ENCODE results near the gene CCDC93.
"Not testable (repeated sequence)": the region's sequence is repeated elsewhere in the genome, so short reads cannot be mapped to it uniquely, and the experiment has no call there.

CCDC93 gene

GRCh38 chr2:117936871-117937428 lies 76.9 kb downstream of the CCDC93 start:
- Histone ChIP-seq H3K9me3 (ENCODE audit: control insufficient read depth, insufficient read depth, low read length) (no peaks in the 10 kb centered on the region), H3K27me3 (ENCODE audit: control insufficient read depth, insufficient read depth, low read length) (no peaks in the 10 kb centered on the region), H3K4me3 (ENCODE audit: low read depth, low read length) (no peak overlapping the region), H3K9ac (ENCODE audit: low read depth, low read length) (no peak overlapping the region), H3K27ac (ENCODE audit: low read depth, low read length) (no peak overlapping the region), H3K36me3 (ENCODE audit: control insufficient read depth, insufficient read depth, low read length) (peaks cover 73% of the 10 kb centered on the region), H3K4me1 (ENCODE audit: control insufficient read depth, insufficient read depth, low read length) (no peaks in the 10 kb centered on the region)

GRCh38 chr2:117935954-117936353 lies 77.9 kb downstream of the CCDC93 start:
- Histone ChIP-seq H3K9ac (ENCODE audit: low read depth, low read length) (no peak overlapping the region), H3K4me3 (ENCODE audit: low read depth, low read length) (no peak overlapping the region), H3K4me1 (ENCODE audit: control insufficient read depth, insufficient read depth, low read length) (no peaks in the 10 kb centered on the region), H3K9me3 (ENCODE audit: control insufficient read depth, insufficient read depth, low read length) (no peaks in the 10 kb centered on the region), H3K27ac (ENCODE audit: low read depth, low read length) (no peak overlapping the region), H3K27me3 (ENCODE audit: control insufficient read depth, insufficient read depth, low read length) (no peaks in the 10 kb centered on the region), H3K36me3 (ENCODE audit: control insufficient read depth, insufficient read depth, low read length) (peaks cover 80% of the 10 kb centered on the region)

DNA sequence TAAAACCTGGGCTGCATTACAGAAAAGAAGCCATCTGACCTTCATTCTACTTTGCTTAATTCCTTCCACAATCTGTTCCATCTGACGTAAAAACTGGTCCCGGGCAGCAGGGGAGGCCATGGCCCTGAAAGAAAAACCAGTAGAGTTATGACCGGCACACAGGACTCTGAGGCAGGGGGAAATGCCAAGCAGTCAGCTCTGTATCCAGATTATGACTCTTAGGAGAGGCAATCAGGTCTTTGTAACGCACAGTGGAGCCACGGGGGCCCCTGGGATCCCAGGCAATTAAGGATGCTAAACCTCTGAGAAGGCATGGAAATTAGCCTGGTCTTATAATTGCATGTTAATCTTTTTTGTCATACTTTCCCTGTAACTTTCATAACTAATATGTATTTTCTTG lies 78.4 kb downstream of the CCDC93 start:
- Histone ChIP-seq H3K27ac (ENCODE audit: low read depth, low read length) (no peak overlapping the region), H3K9me3 (ENCODE audit: control insufficient read depth, insufficient read depth, low read length) (no peaks in the 10 kb centered on the region), H3K9ac (ENCODE audit: low read depth, low read length) (no peak overlapping the region), H3K4me3 (ENCODE audit: low read depth, low read length) (no peak overlapping the region), H3K36me3 (ENCODE audit: control insufficient read depth, insufficient read depth, low read length) (peaks cover 80% of the 10 kb centered on the region), H3K27me3 (ENCODE audit: control insufficient read depth, insufficient read depth, low read length) (no peaks in the 10 kb centered on the region), H3K4me1 (ENCODE audit: control insufficient read depth, insufficient read depth, low read length) (no peaks in the 10 kb centered on the region)

DNA sequence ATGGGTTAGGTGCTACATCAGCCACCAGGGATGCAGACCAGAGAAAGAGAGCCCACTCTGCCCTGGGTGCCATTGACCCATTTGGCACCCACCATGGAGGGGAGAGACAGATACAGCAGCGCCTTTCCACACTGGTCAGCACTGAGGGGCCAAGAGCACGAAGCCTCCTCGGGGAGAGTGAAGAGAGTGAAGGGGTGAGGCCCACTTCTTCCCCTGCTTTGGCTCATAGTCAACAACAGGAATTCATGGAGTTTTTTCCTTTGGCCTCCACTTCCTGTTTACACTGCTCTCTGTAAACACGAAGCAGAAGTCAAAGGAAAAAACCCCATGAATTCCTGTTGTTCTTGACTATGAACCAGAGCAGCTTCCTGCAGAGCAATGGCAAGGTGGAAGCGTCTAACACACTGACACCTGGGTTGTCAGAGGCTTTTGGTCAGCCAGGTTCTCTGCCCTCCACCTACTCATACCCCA lies 80.0 kb downstream of the CCDC93 start:
- Histone ChIP-seq H3K27ac (ENCODE audit: low read depth, low read length) (no peak overlapping the region), H3K4me1 (ENCODE audit: control insufficient read depth, insufficient read depth, low read length) (no peaks in the 10 kb centered on the region), H3K9me3 (ENCODE audit: control insufficient read depth, insufficient read depth, low read length) (no peaks in the 10 kb centered on the region), H3K27me3 (ENCODE audit: control insufficient read depth, insufficient read depth, low read length) (no peaks in the 10 kb centered on the region), H3K36me3 (ENCODE audit: control insufficient read depth, insufficient read depth, low read length) (peaks cover 78% of the 10 kb centered on the region), H3K4me3 (ENCODE audit: low read depth, low read length) (no peak overlapping the region), H3K9ac (ENCODE audit: low read depth, low read length) (no peak overlapping the region)

GRCh38 chr2:117931978-117932377 lies 81.9 kb downstream of the CCDC93 start:
- H3K27ac ChIP-seq (ENCODE audit: low read depth, low read length), result no peak overlapping the region
- H3K4me3 ChIP-seq (ENCODE audit: low read depth, low read length), result no peak overlapping the region
- H3K9me3 ChIP-seq (ENCODE audit: control insufficient read depth, insufficient read depth, low read length), result no peaks in the 10 kb centered on the region
- no peaks in the 10 kb centered on the region for H3K27me3 ChIP-seq (ENCODE audit: control insufficient read depth, insufficient read depth, low read length)
- H3K4me1 ChIP-seq (ENCODE audit: control insufficient read depth, insufficient read depth, low read length), result no peaks in the 10 kb centered on the region
- H3K9ac ChIP-seq (ENCODE audit: low read depth, low read length), result no peak overlapping the region
- peaks cover 66% of the 10 kb centered on the region for H3K36me3 ChIP-seq (ENCODE audit: control insufficient read depth, insufficient read depth, low read length)

- Histone ChIP-seq H3K9me3 (ENCODE audit: control insufficient read depth, insufficient read depth, low read length) (no peaks in the 10 kb centered on the region), H3K9ac (ENCODE audit: low read depth, low read length) (no peak overlapping the region), H3K27ac (ENCODE audit: low read depth, low read length) (no peak overlapping the region), H3K27me3 (ENCODE audit: control insufficient read depth, insufficient read depth, low read length) (no peaks in the 10 kb centered on the region), H3K4me3 (ENCODE audit: low read depth, low read length) (no peak overlapping the region), H3K4me1 (ENCODE audit: control insufficient read depth, insufficient read depth, low read length) (no peaks in the 10 kb centered on the region), H3K36me3 (ENCODE audit: control insufficient read depth, insufficient read depth, low read length) (peaks cover 62% of the 10 kb centered on the region)
These were observed 82.6 kb downstream of the CCDC93 start for GRCh38 chr2:117931266-117931665.

DNA sequence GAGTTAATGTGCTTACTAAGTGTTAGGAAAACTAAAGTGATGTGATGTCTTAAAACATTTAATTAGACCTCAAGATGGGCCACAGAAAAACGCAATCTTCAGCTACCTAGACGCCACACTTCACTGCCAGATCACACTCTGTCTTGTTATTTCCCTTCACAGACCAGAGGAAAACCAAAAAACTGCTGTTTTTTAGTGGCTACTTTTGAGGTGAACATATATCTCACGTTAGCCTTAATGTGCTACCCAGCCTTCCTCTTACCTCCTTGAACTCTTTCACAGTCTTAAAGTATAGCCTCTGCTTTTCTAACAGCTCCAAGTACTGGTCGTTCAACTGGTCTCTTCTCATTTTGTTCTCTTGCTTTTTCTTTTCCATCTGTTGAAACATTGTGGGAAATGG lies 83.1 kb downstream of the CCDC93 start:
- Histone ChIP-seq H3K36me3 (ENCODE audit: control insufficient read depth, insufficient read depth, low read length) (peaks cover 57% of the 10 kb centered on the region), H3K9me3 (ENCODE audit: control insufficient read depth, insufficient read depth, low read length) (no peaks in the 10 kb centered on the region), H3K27me3 (ENCODE audit: control insufficient read depth, insufficient read depth, low read length) (no peaks in the 10 kb centered on the region), H3K27ac (ENCODE audit: low read depth, low read length) (no peak overlapping the region), H3K4me1 (ENCODE audit: control insufficient read depth, insufficient read depth, low read length) (no peaks in the 10 kb centered on the region), H3K9ac (ENCODE audit: low read depth, low read length) (no peak overlapping the region), H3K4me3 (ENCODE audit: low read depth, low read length) (no peak overlapping the region)

DNA sequence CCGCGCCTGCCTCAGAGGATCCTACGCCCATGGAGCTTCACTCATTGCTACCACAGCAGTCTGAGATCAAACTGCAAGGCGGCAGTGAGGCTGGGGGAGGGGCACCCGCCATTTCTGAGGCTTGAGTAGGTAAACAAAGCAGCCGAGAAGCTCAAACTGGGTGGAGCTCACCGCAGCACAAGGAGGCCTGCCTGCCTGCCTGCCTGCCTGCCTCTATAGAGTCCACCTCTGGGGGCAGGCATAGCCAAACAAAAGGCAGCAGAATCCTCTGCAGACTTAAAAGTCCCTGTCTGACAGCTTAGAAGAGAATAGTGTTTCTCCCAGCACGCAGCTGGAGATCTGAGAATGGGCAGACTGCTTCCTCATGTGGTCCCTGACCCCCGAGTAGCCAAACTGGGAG lies 90.4 kb downstream of the CCDC93 start:
- H3K9ac ChIP-seq (ENCODE audit: low read depth, low read length); H3K4me1 ChIP-seq (ENCODE audit: control insufficient read depth, insufficient read depth, low read length); H3K9me3 ChIP-seq (ENCODE audit: control insufficient read depth, insufficient read depth, low read length); H3K4me3 ChIP-seq (ENCODE audit: low read depth, low read length); H3K27me3 ChIP-seq (ENCODE audit: control insufficient read depth, insufficient read depth, low read length); H3K27ac ChIP-seq (ENCODE audit: low read depth, low read length): not testable (repeated sequence)
- peaks cover 38% of the 10 kb centered on the region for H3K36me3 ChIP-seq (ENCODE audit: control insufficient read depth, insufficient read depth, low read length)

- H3K27ac ChIP-seq (ENCODE audit: low read depth, low read length), result no peak overlapping the region
- no peaks in the 10 kb centered on the region for H3K27me3 ChIP-seq (ENCODE audit: control insufficient read depth, insufficient read depth, low read length)
- H3K4me3 ChIP-seq (ENCODE audit: low read depth, low read length), result no peak overlapping the region
- H3K9me3 ChIP-seq (ENCODE audit: control insufficient read depth, insufficient read depth, low read length), result no peaks in the 10 kb centered on the region
- peaks cover 50% of the 10 kb centered on the region for H3K36me3 ChIP-seq (ENCODE audit: control insufficient read depth, insufficient read depth, low read length)
- no peak overlapping the region for H3K9ac ChIP-seq (ENCODE audit: low read depth, low read length)
- H3K4me1 ChIP-seq (ENCODE audit: control insufficient read depth, insufficient read depth, low read length), result no peaks in the 10 kb centered on the region
These were observed 92.3 kb downstream of the CCDC93 start for GRCh38 chr2:117921520-117921919.

GRCh38 chr2:117918608-117919007 lies 95.3 kb downstream of the CCDC93 start:
- H3K4me1 ChIP-seq (ENCODE audit: control insufficient read depth, insufficient read depth, low read length), result no peaks in the 10 kb centered on the region
- peaks cover 50% of the 10 kb centered on the region for H3K36me3 ChIP-seq (ENCODE audit: control insufficient read depth, insufficient read depth, low read length)
- no peak overlapping the region for H3K9ac ChIP-seq (ENCODE audit: low read depth, low read length)
- H3K4me3 ChIP-seq (ENCODE audit: low read depth, low read length), result no peak overlapping the region
- H3K27ac ChIP-seq (ENCODE audit: low read depth, low read length), result no peak overlapping the region
- H3K9me3 ChIP-seq (ENCODE audit: control insufficient read depth, insufficient read depth, low read length), result no peaks in the 10 kb centered on the region
- no peaks in the 10 kb centered on the region for H3K27me3 ChIP-seq (ENCODE audit: control insufficient read depth, insufficient read depth, low read length)

- no peaks in the 10 kb centered on the region for H3K27me3 ChIP-seq (ENCODE audit: control insufficient read depth, insufficient read depth, low read length)
- H3K4me1 ChIP-seq (ENCODE audit: control insufficient read depth, insufficient read depth, low read length), result no peaks in the 10 kb centered on the region
- peaks cover 46% of the 10 kb centered on the region for H3K36me3 ChIP-seq (ENCODE audit: control insufficient read depth, insufficient read depth, low read length)
- H3K9me3 ChIP-seq (ENCODE audit: control insufficient read depth, insufficient read depth, low read length), result no peaks in the 10 kb centered on the region
- H3K27ac ChIP-seq (ENCODE audit: low read depth, low read length), result no peak overlapping the region
- no peak overlapping the region for H3K4me3 ChIP-seq (ENCODE audit: low read depth, low read length)
- no peak overlapping the region for H3K9ac ChIP-seq (ENCODE audit: low read depth, low read length)
These were observed 96.5 kb downstream of the CCDC93 start for GRCh38 chr2:117917223-117917917.

All from HUES48 (cell line).